GM12801 (cell line): ENCODE measurements around the gene KIF18B.

Experiments used
- CTCF ChIP-seq: IDR thresholded peaks from one replicate; pipeline ENCODE4 v1.5.1; 2011; ENCODE audit warnings: control low read depth; ENCODE audit not compliant: insufficient read length; ENCODE audit errors: extremely low read depth

KIF18B gene

GRCh38 chr17:44977814-44978550 lies 30.4 kb upstream of the KIF18B start:
- no peak for TF ChIP-seq CTCF

GRCh38 chr17:44977065-44977464 lies 29.5 kb upstream of the KIF18B start:
- no peak for TF ChIP-seq CTCF

GRCh38 chr17:44976206-44976605 lies 28.6 kb upstream of the KIF18B start:
- TF ChIP-seq CTCF: no peak

- TF ChIP-seq CTCF: no peak
Observed at GRCh38 chr17:44972953-44973352, 25.4 kb upstream of the KIF18B start.

- no peak for TF ChIP-seq CTCF
Observed at GRCh38 chr17:44971776-44972483, 24.4 kb upstream of the KIF18B start.

GRCh38 chr17:44970136-44970741 lies 22.7 kb upstream of the KIF18B start:
- TF ChIP-seq CTCF: no peak

- TF ChIP-seq CTCF: no peak
Observed at GRCh38 chr17:44969144-44969780, 21.7 kb upstream of the KIF18B start.
